ENCODE measurements around the gene RPS16. TPM values are rescaled to one million over a fixed set of nuclear protein-coding genes. Genes with fewer than 3 reads are reported as not detected.

The RPS16 gene
- total RNA-seq, 1 donor from 2014 or later = 1,065 TPM

GRCh38 chr19:39403331-39404312 is 32.1 kb downstream of the RPS16 start:
- H3K27me3 Mint-ChIP-seq (ENCODE audit: low read depth) = no peaks in the 10 kb centered on the region
- peak overlapping the region; percentile 100 for H3K27ac Mint-ChIP-seq (ENCODE audit: unreplicated experiment)
- no peaks in the 10 kb centered on the region for H3K9me3 Mint-ChIP-seq (ENCODE audit: low read depth)
- H3K36me3 Mint-ChIP-seq (ENCODE audit: low read depth) = peaks cover 9% of the 10 kb centered on the region
- TF ChIP-seq CTCF (IDR thresholded peaks at IDR 0.05) = no peak
- peak overlapping the region; percentile 82 for H3K4me3 Mint-ChIP-seq (ENCODE audit: unreplicated experiment)
- DNase-seq (ENCODE audit: low spot score) = no peak
- peaks cover 59% of the 10 kb centered on the region for H3K4me1 Mint-ChIP-seq (ENCODE audit: low read depth)

GRCh38 chr19:39402346-39403300 is 33.1 kb downstream of the RPS16 start:
- DNase-seq (ENCODE audit: low spot score) = no peak
- Mint-ChIP-seq H3K4me1 (ENCODE audit: low read depth) (peaks cover 59% of the 10 kb centered on the region), H3K36me3 (ENCODE audit: low read depth) (no peaks in the 10 kb centered on the region), H3K27ac (ENCODE audit: unreplicated experiment) (peak overlapping the region; percentile 100), H3K9me3 (ENCODE audit: low read depth) (no peaks in the 10 kb centered on the region), H3K4me3 (ENCODE audit: unreplicated experiment) (peak overlapping the region; percentile 82), H3K27me3 (ENCODE audit: low read depth) (no peaks in the 10 kb centered on the region)
- no peak for TF ChIP-seq CTCF (IDR thresholded peaks at IDR 0.05)

- Mint-ChIP-seq H3K4me3 (ENCODE audit: unreplicated experiment) (no peak overlapping the region), H3K4me1 (ENCODE audit: low read depth) (peaks cover 62% of the 10 kb centered on the region), H3K27ac (ENCODE audit: unreplicated experiment) (peak overlapping the region; percentile 100), H3K36me3 (ENCODE audit: low read depth) (no peaks in the 10 kb centered on the region), H3K9me3 (ENCODE audit: low read depth) (no peaks in the 10 kb centered on the region), H3K27me3 (ENCODE audit: low read depth) (no peaks in the 10 kb centered on the region)
- DNase-seq (ENCODE audit: low spot score) = no peak
- TF ChIP-seq CTCF (IDR thresholded peaks at IDR 0.05) = no peak
These were observed 34.0 kb downstream of the RPS16 start for GRCh38 chr19:39401549-39402345.

- Mint-ChIP-seq H3K27me3 (ENCODE audit: low read depth) (no peaks in the 10 kb centered on the region), H3K4me3 (ENCODE audit: unreplicated experiment) (no peak overlapping the region), H3K27ac (ENCODE audit: unreplicated experiment) (peak overlapping the region; percentile 100), H3K9me3 (ENCODE audit: low read depth) (no peaks in the 10 kb centered on the region), H3K4me1 (ENCODE audit: low read depth) (peaks cover 59% of the 10 kb centered on the region), H3K36me3 (ENCODE audit: low read depth) (no peaks in the 10 kb centered on the region)
- no peak for DNase-seq (ENCODE audit: low spot score)
- no peak for TF ChIP-seq CTCF (IDR thresholded peaks at IDR 0.05)
These were observed 34.6 kb downstream of the RPS16 start for GRCh38 chr19:39401070-39401548.

All from chondrocyte (in vitro differentiated cells).